Colonic mucosa (tissue), 4 donors: ENCODE measurements around the gene C3. TPM values are rescaled to one million over a fixed set of nuclear protein-coding genes. Genes with fewer than 3 reads are reported as not detected.
A peak's percentile ranks its signal among the peaks of the same experiment; 100 is the strongest.
"Not testable (repeated sequence)": the region's sequence is repeated elsewhere in the genome, so short reads cannot be mapped to it uniquely, and the experiment has no call there.

ENCODE experiments used
- DNase-seq: peaks from one replicate; pipeline ENCODE4 v3.0.0-alpha.2; 2020
- H3K27ac ChIP-seq: fragments of 200-600 bp; one replicate; pipeline ENCODE4 v1.8.0; 2021
- H3K27me3 ChIP-seq: fragments of 200-600 bp; one replicate; pipeline ENCODE4 v1.8.0; 2021
- H3K36me3 ChIP-seq: fragments of 200-600 bp; one replicate; pipeline ENCODE4 v1.8.0; 2021
- H3K4me1 ChIP-seq: fragments of 200-600 bp; one replicate; pipeline ENCODE4 v1.8.0; 2021; ENCODE audit warnings: mild to moderate bottlenecking
- H3K4me3 ChIP-seq: fragments of 200-600 bp; one replicate; pipeline ENCODE4 v1.8.0; 2021
- H3K9ac ChIP-seq, 2 donors: one replicate each; pipeline ENCODE4 v1.7.0; 2013; ENCODE audit warnings: control low read depth in 2 of 2, low read depth in 2 of 2, low read length in 2 of 2
- H3K9me3 ChIP-seq: fragments of 200-600 bp; one replicate; pipeline ENCODE4 v1.8.0; 2021
- CTCF ChIP-seq: fragments of 200-600 bp; IDR thresholded peaks from one replicate; pipeline ENCODE4 v1.8.0; 2022; ENCODE audit warnings: antibody characterized with exemption, mild to moderate bottlenecking
- intact Hi-C: fragments of 100-400 bp; cut with DNase I; formaldehyde crosslinking; loops from one replicate; pipeline ENCODE4 v1.14.1; 2022
- microRNA-seq: library from miRNA; unstranded; fragments of <30 nt; microRNA quantifications from one replicate; pipeline ENCODE4, GENCODE V29; 2019
- total RNA-seq, 2 donors: library from RNA; stranded (reverse); fragmentation: NEBNext Ultra II Directional in 1 of 2; extraction: Animal tissue kit (Norgen Biotek cat#: 25700) in 1 of 2; gene quantifications; one replicate each; pipeline ENCODE4 v1.2.1, GENCODE V29; 2021
- donor health status: healthy.
- donor health status: DM: no; HTN: no; CAD: no.
- donor health status: DM: no; HTN: no; CAD: no.

The C3 gene
- total RNA-seq, 2 donors from 2014 or later: 28.2 to 83.9 TPM

- not testable (repeated sequence) for H3K4me3 ChIP-seq, H3K36me3 ChIP-seq, H3K9me3 ChIP-seq, H3K27ac ChIP-seq, H3K9ac ChIP-seq, H3K4me1 ChIP-seq, H3K27me3 ChIP-seq
- intact Hi-C loops: loop anchor here (2.0 to 10.0 kb wide), 3 partner anchors 116 to 229 kb away; no protein-coding TSS in a partner anchor
- peak; percentile 78 for DNase-seq
- TF ChIP-seq CTCF: peak; percentile 65
These were observed 87.5 kb downstream of the C3 start for GRCh38 chr19:6632747-6633455.

GRCh38 chr19:6632002-6632621 lies 88.3 kb downstream of the C3 start:
- no peaks in the 10 kb centered on the region for H3K4me1 ChIP-seq
- H3K4me3 ChIP-seq: no peak overlapping the region
- no peaks in the 10 kb centered on the region for H3K36me3 ChIP-seq
- H3K9ac ChIP-seq: no peak overlapping the region
- H3K9me3 ChIP-seq: no peaks in the 10 kb centered on the region
- H3K27me3 ChIP-seq: no peaks in the 10 kb centered on the region
- peak; percentile 89 for DNase-seq
- peak; percentile 69 for TF ChIP-seq CTCF
- intact Hi-C loops: loop anchor here (2.0 to 10.0 kb wide), 3 partner anchors 115 to 230 kb away; no protein-coding TSS in a partner anchor
- H3K27ac ChIP-seq: no peak overlapping the region

Small RNAs within 50 kb of the gene (microRNA-seq; reads per million reads assigned to microRNA genes)
- not detected for gene MIR6791

Other genes with a start within 250 kb of the C3 start
- 1 to 10 TPM; 2.5 to 2.9 TPM for gene DENND1C, start 238.9 kb downstream of the C3 start, total RNA-seq
- gene TUBB4A, start 218.3 kb downstream of the C3 start, total RNA-seq: 1 to 10 TPM in 1 of 2 donors, under 1 TPM in 1; 0.44 to 1.4 TPM
- gene TNFSF9, start 189.6 kb downstream of the C3 start, total RNA-seq: 1 to 10 TPM in 1 of 2 donors, under 1 TPM in 1; 0.79 to 4.0 TPM
- gene CD70, start 129.5 kb downstream of the C3 start, total RNA-seq: under 1 TPM; 0.27 to 0.57 TPM
- 1 to 10 TPM in 1 of 2 donors, under 1 TPM in 1; 0.48 to 1.3 TPM for gene TNFSF14, start 50.5 kb downstream of the C3 start, total RNA-seq
- 100 to 1,000 TPM in 1 of 2 donors, 10 to 100 TPM in 1; 92.0 to 109 TPM for gene GPR108, start 16.9 kb upstream of the C3 start, total RNA-seq
- 10 to 100 TPM; 67.7 to 78.2 TPM for gene TRIP10, start 19.0 kb upstream of the C3 start, total RNA-seq
- 10 to 100 TPM; 34.2 to 44.3 TPM for gene SH2D3A, start 46.8 kb upstream of the C3 start, total RNA-seq
- gene VAV1, start 52.1 kb upstream of the C3 start, total RNA-seq: 1 to 10 TPM; 5.7 to 6.0 TPM
- gene ADGRE1, start 166.9 kb upstream of the C3 start, total RNA-seq: under 1 TPM; 0.15 to 0.85 TPM